ENCODE measurements around the gene ZNF554.

DNA sequence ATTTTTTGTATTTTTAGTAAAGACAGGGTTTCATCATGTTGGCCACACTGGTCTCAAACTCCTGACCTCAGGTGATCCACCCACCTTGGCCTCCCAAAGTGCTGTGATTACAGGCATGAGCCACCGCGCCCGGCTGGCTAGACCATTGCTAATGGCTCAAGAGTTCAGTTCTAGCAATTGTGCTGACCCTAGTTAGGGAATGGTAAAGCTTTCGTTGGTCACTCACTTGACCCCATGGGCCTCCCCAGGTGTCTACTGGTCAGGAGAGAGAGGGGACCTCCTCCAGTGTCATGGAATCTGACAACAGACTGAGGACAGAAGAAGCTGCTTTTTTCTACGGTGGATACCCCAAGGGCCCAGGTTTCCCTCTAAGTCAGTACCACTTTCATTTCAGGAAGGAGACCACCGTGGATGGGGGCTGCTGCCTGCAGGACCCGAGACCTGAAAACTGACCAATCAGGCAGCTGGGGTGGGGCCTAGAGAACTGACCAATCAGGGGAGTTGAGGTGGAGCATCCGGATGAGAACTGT lies 46.9 kb downstream of the ZNF554 start:
- TF ChIP-seq POLR2A (IDR thresholded peaks at IDR 0.05): no peak
- TF ChIP-seq, protein P1, sequence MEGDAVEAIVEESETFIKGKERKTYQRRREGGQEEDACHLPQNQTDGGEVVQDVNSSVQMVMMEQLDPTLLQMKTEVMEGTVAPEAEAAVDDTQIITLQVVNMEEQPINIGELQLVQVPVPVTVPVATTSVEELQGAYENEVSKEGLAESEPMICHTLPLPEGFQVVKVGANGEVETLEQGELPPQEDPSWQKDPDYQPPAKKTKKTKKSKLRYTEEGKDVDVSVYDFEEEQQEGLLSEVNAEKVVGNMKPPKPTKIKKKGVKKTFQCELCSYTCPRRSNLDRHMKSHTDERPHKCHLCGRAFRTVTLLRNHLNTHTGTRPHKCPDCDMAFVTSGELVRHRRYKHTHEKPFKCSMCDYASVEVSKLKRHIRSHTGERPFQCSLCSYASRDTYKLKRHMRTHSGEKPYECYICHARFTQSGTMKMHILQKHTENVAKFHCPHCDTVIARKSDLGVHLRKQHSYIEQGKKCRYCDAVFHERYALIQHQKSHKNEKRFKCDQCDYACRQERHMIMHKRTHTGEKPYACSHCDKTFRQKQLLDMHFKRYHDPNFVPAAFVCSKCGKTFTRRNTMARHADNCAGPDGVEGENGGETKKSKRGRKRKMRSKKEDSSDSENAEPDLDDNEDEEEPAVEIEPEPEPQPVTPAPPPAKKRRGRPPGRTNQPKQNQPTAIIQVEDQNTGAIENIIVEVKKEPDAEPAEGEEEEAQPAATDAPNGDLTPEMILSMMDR (IDR thresholded peaks at IDR 0.05): no peak
